Activated T-cell treated with anti-CD3 and anti-CD28 coated beads, Interleukin-2, amount 50 U/mL, for 4 hours (primary cell): Measurements from ENCODE around the gene MTAP. TPM values are rescaled to one million over a fixed set of nuclear protein-coding genes. Genes with fewer than 3 reads are reported as not detected.

Source experiments
- ATAC-seq, 2 donors: fragments of 200-7000 bp; cut with Tn5 transposase; one replicate each; pipeline ENCODE4 v1.10.0; 2021
- DNase-seq: peaks from one replicate; pipeline ENCODE4 v3.0.0-alpha.2; 2020
- H3K27me3 Mint-ChIP-seq: one replicate; pipeline ENCODE4 v1.8.0; 2021; ENCODE audit warnings: low read depth, mixed read lengths
- H3K36me3 Mint-ChIP-seq: one replicate; pipeline ENCODE4 v1.8.0; 2022; ENCODE audit warnings: mixed read lengths; ENCODE audit not compliant: insufficient read depth
- H3K4me1 Mint-ChIP-seq: one replicate; pipeline ENCODE4 v1.8.0; 2021; ENCODE audit warnings: low read depth, mixed read lengths
- H3K4me3 Mint-ChIP-seq: one replicate; pipeline ENCODE4 v1.8.0; 2021; ENCODE audit warnings: mild to moderate bottlenecking, moderate library complexity, mixed read lengths
- H3K9me3 Mint-ChIP-seq: one replicate; pipeline ENCODE4 v1.8.0; 2021; ENCODE audit warnings: mixed read lengths
- total RNA-seq, 3 donors: library from RNA; stranded (reverse); gene quantifications; one replicate each; pipeline ENCODE4 v1.2.1, GENCODE V29; 2021

The MTAP gene
- total RNA-seq, 3 donors from 2014 or later = 73.2 to 78.1 (median 76.3) TPM

- H3K9me3 Mint-ChIP-seq = peaks cover 34% of the 10 kb centered on the region
- H3K4me3 Mint-ChIP-seq = no peak overlapping the region
- H3K27me3 Mint-ChIP-seq = no peaks in the 10 kb centered on the region
- ATAC-seq = no peak
- DNase-seq = no peak
- H3K4me1 Mint-ChIP-seq = peaks cover 15% of the 10 kb centered on the region
- peaks cover 59% of the 10 kb centered on the region for H3K36me3 Mint-ChIP-seq
Observed at GRCh38 chr9:21848615-21849014, 46.2 kb downstream of the MTAP start.

DNA sequence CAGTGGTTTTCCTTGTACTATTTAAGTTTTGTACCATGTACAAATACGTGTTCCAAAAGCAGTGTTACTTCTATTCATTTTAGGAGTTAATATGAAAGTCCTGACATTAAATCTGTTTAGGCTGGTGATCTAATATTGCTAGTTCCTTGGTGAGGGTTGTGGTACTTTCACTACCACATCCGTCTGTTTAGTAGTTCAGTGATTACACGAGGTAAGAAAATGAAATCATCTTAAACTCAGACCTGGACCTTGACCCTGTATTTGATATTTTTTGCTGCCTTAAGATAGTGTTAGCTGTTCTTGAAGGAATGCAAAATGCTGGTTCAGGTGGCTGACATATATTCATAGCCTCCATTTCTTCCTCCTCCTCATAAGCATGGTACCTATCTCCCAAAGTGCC lies 50.3 kb downstream of the MTAP start:
- H3K4me3 Mint-ChIP-seq = no peak overlapping the region

GRCh38 chr9:21853414-21853813 lies 51.0 kb downstream of the MTAP start:
- Mint-ChIP-seq H3K36me3 (peaks cover 58% of the 10 kb centered on the region), H3K4me1 (peaks cover 18% of the 10 kb centered on the region), H3K9me3 (peaks cover 6% of the 10 kb centered on the region), H3K4me3 (no peak overlapping the region), H3K27me3 (no peaks in the 10 kb centered on the region)
- DNase-seq = no peak
- ATAC-seq = no peak

More for the DNA sequence above, 50.3 kb downstream of the MTAP start:
- ATAC-seq (peak; percentile 34 to 59), DNase-seq (no peak)
- Mint-ChIP-seq H3K4me1 (peaks cover 18% of the 10 kb centered on the region), H3K36me3 (peaks cover 57% of the 10 kb centered on the region), H3K27me3 (no peaks in the 10 kb centered on the region), H3K9me3 (peaks cover 13% of the 10 kb centered on the region)

DNA sequence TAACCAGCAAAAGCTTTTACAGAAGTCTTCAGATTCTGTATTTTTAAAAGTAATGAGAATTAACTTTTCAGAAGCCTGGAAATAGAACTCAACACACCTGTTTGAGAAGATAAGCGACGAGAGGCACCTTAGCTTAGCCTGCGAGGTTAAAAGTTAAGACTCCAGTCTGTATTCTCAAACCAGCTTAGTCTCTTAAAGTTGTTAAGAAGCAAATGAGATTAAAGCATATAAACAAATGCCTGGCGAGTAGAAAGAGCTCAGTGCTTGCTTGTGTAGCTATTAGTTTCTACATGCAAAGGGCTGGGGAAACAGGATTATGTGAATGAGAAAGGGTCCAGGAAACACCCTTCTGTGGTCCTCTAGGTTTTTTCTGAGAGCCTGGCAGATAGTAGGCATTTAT lies 51.7 kb downstream of the MTAP start:
- Mint-ChIP-seq H3K4me1 (peaks cover 18% of the 10 kb centered on the region), H3K36me3 (peaks cover 57% of the 10 kb centered on the region), H3K4me3 (no peak overlapping the region), H3K27me3 (no peaks in the 10 kb centered on the region), H3K9me3 (no peaks in the 10 kb centered on the region)
- DNase-seq = no peak
- no peak for ATAC-seq

DNA sequence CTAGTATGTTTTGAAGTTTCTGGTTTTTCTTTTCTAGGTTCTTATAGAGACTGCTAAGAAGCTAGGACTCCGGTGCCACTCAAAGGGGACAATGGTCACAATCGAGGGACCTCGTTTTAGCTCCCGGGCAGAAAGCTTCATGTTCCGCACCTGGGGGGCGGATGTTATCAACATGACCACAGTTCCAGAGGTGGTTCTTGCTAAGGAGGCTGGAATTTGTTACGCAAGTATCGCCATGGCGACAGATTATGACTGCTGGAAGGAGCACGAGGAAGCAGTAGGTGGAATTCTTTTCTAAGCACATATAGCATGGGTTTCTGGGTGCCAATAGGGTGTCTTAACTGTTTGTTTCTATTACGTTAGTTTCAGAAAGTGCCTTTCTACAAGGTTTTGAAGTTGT lies 52.2 kb downstream of the MTAP start:
- ATAC-seq (no peak), DNase-seq (no peak)
- Mint-ChIP-seq H3K4me1 (peaks cover 18% of the 10 kb centered on the region), H3K4me3 (no peak overlapping the region), H3K36me3 (peaks cover 57% of the 10 kb centered on the region), H3K9me3 (no peaks in the 10 kb centered on the region), H3K27me3 (no peaks in the 10 kb centered on the region)

DNA sequence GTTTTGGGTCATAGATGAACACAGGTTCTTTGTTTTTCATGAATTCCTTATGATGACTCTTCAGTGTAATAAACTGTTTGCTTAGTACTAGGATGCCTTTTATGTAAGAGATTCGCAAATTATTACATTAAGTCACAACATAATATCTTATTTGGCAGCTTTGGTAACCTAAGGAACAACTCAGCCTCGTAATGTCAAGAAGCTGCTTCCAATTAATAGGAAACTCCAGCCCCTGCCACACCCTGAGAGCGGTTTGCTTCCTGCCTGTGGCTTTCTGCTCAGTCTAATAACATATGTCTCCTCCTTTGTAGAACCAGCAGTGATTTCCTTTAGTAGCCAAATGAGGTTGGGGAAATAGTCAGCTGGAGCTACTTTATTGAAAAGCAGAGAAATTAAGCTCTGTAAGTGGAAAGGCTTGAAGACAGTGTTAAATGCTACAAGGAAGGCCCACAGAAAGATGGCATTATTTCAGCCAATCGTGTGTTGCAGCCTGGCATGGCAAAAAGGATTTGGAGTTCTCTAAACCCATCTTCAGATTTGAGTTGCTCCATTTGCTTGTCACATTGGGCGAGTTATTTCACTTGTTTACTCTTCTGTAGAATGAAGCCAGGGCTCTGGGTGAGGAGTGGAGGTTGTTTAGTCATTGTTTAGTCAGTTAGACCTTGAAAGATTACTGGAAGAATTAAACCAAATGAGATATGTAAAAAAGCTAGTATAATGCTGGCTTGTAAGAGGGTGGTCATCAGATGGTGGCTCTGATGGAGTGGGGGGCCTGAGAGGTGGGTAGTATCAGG lies 54.1 kb downstream of the MTAP start:
- Mint-ChIP-seq H3K9me3 (no peaks in the 10 kb centered on the region), H3K27me3 (no peaks in the 10 kb centered on the region), H3K36me3 (peaks cover 66% of the 10 kb centered on the region), H3K4me3 (no peak overlapping the region), H3K4me1 (peaks cover 16% of the 10 kb centered on the region)
- no peak for DNase-seq
- ATAC-seq = no peak

DNA sequence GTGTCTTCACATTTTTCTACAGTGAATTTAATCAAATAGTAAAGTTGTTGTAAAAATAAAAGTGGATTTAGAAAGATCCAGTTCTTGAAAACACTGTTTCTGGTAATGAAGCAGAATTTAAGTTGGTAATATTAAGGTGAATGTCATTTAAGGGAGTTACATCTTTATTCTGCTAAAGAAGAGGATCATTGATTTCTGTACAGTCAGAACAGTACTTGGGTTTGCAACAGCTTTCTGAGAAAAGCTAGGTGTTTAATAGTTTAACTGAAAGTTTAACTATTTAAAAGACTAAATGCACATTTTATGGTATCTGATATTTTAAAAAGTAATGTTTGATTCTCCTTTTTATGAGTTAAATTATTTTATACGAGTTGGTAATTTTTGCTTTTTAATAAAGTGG lies 60.4 kb downstream of the MTAP start:
- Mint-ChIP-seq H3K36me3 (peaks cover 65% of the 10 kb centered on the region), H3K4me1 (no peaks in the 10 kb centered on the region), H3K27me3 (no peaks in the 10 kb centered on the region), H3K4me3 (no peak overlapping the region), H3K9me3 (no peaks in the 10 kb centered on the region)
- DNase-seq = no peak
- ATAC-seq = no peak

GRCh38 chr9:21864505-21864904 lies 62.1 kb downstream of the MTAP start:
- DNase-seq = no peak
- no peaks in the 10 kb centered on the region for H3K27me3 Mint-ChIP-seq
- H3K36me3 Mint-ChIP-seq = peaks cover 50% of the 10 kb centered on the region
- ATAC-seq = no peak
- no peaks in the 10 kb centered on the region for H3K4me1 Mint-ChIP-seq
- H3K9me3 Mint-ChIP-seq = no peaks in the 10 kb centered on the region
- H3K4me3 Mint-ChIP-seq = no peak overlapping the region

DNA sequence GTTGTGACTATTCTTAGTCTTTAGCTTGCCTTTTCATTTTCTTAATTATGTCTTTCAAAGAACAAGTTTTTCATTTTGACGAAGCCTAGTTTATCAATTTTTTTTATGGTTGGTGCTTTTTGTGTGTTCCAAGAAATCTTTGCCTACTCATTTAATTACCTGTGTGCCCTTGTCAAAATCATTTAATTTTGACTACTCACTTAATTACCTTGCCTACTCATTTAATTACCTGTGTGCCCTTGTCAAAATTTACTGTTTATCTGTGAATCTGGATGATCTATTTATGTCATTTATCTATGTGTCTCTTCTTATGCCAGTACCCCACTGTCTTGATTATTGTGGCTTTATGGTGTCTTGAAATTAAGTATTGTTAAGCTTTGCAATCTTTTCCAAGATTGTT lies 63.9 kb downstream of the MTAP start:
- no peak for DNase-seq
- Mint-ChIP-seq H3K9me3 (peaks cover 2% of the 10 kb centered on the region), H3K4me3 (no peak overlapping the region), H3K27me3 (no peaks in the 10 kb centered on the region), H3K4me1 (no peaks in the 10 kb centered on the region), H3K36me3 (peaks cover 38% of the 10 kb centered on the region)
- ATAC-seq = no peak

DNA sequence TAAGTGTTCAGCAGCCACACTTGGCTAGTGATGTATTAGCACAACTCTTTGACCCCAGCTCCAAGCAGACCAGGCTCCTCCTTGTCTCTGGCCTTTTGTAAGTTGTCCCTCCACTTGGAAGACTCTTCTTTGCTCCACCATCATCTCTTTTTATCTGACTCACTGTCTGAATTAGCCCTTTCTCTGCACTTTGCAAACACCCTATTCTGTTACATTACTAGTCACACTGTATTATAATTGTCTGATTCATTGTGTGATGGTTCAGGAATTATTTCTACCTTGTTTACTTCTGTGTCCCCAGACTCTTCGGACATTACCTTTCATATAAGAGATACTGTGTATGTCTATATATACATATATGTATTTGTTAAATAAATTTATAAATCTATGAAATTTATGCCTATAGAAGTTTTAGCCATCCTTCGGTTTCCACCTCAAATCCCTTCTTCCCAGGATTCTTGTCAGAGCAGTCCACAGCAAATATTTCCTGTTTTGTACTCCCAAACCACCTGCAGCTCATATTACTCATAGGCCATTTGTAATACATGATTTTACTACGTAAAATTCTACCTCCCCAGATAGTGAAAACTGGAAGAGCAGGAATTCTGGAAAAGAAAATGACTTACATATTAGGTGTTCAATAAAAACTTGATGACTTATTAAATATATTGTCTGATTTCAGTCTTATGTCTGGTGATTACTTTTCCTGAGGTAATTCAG lies 69.0 kb downstream of the MTAP start:
- Mint-ChIP-seq H3K9me3 (peaks cover 15% of the 10 kb centered on the region), H3K4me3 (no peak overlapping the region), H3K27me3 (no peaks in the 10 kb centered on the region), H3K36me3 (peaks cover 40% of the 10 kb centered on the region), H3K4me1 (peaks cover 1% of the 10 kb centered on the region)
- DNase-seq (no peak), ATAC-seq (no peak)

GRCh38 chr9:21872696-21873095 lies 70.3 kb downstream of the MTAP start:
- H3K36me3 Mint-ChIP-seq = peaks cover 45% of the 10 kb centered on the region
- peaks cover 20% of the 10 kb centered on the region for H3K9me3 Mint-ChIP-seq
- peaks cover 1% of the 10 kb centered on the region for H3K4me1 Mint-ChIP-seq
- no peak overlapping the region for H3K4me3 Mint-ChIP-seq
- ATAC-seq = no peak
- no peaks in the 10 kb centered on the region for H3K27me3 Mint-ChIP-seq
- no peak for DNase-seq

GRCh38 chr9:21873540-21874221 lies 71.2 kb downstream of the MTAP start:
- Mint-ChIP-seq H3K27me3 (no peaks in the 10 kb centered on the region), H3K36me3 (peaks cover 53% of the 10 kb centered on the region), H3K4me1 (peaks cover 1% of the 10 kb centered on the region), H3K4me3 (no peak overlapping the region), H3K9me3 (peaks cover 27% of the 10 kb centered on the region)
- DNase-seq (no peak), ATAC-seq (no peak)

DNA sequence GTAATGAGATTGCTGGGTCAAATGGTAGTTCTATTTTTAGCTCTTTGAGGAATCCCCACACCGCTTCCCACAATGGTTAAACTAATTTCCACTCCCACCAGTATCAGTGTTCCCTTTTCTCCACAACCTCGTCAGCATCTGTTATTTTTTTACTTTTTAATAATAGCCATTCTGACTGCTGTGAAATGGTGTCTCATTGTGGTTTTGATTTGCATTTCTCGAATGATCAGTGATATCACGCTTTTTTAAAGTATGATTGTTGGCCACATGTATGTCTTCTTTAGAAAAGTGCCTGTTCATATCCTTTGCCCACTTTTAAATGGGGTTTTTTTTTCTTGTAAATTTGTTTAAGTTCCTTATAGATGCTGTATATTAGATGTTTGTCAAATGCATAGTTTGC lies 73.5 kb downstream of the MTAP start:
- ATAC-seq = no peak
- no peak overlapping the region for H3K4me3 Mint-ChIP-seq

GRCh38 chr9:21883642-21884041 lies 81.2 kb downstream of the MTAP start:
- H3K4me1 Mint-ChIP-seq = peaks cover 2% of the 10 kb centered on the region
- no peaks in the 10 kb centered on the region for H3K27me3 Mint-ChIP-seq
- peaks cover 44% of the 10 kb centered on the region for H3K36me3 Mint-ChIP-seq
- peak in 1 of 2 donors; percentile 10 for ATAC-seq
- H3K9me3 Mint-ChIP-seq = peaks cover 21% of the 10 kb centered on the region
- DNase-seq = no peak
- H3K4me3 Mint-ChIP-seq = no peak overlapping the region

More for the DNA sequence above, 73.5 kb downstream of the MTAP start:
- DNase-seq = no peak
- H3K9me3 Mint-ChIP-seq = peaks cover 43% of the 10 kb centered on the region
- no peaks in the 10 kb centered on the region for H3K27me3 Mint-ChIP-seq
- H3K4me1 Mint-ChIP-seq = peaks cover 1% of the 10 kb centered on the region
- peaks cover 69% of the 10 kb centered on the region for H3K36me3 Mint-ChIP-seq
